Thymus (tissue), 11 donors: ENCODE data around the gene KCTD21. TPM values are rescaled to one million over a fixed set of nuclear protein-coding genes. Genes with fewer than 3 reads are reported as not detected.

Experiments
- DNase-seq, 9 donors: peaks; one replicate each; pipeline ENCODE4 v3.0.0-alpha.2; 2013; ENCODE audit warnings: low spot score in 9 of 9, low read depth in 6 of 9, missing footprints in 1 of 9
- H3K27ac ChIP-seq, 2 donors: one replicate each; pipeline ENCODE4 v1.5.1; 2013; ENCODE audit warnings: control low read depth in 1 of 2, low read depth in 1 of 2, low read length in 1 of 2, mild to moderate bottlenecking in 1 of 2, moderate library complexity in 1 of 2
- H3K27me3 ChIP-seq, 2 donors: one replicate each; pipeline ENCODE4 v1.5.1; 2013; ENCODE audit warnings: low read length in 1 of 2; ENCODE audit not compliant: control insufficient read depth in 2 of 2, insufficient read depth in 1 of 2
- H3K36me3 ChIP-seq, 2 donors: one replicate each; pipeline ENCODE4 v1.5.1; 2013; ENCODE audit warnings: low read length in 1 of 2, mild to moderate bottlenecking in 1 of 2, moderate library complexity in 1 of 2; ENCODE audit not compliant: control insufficient read depth in 2 of 2, insufficient read depth in 2 of 2
- H3K4me1 ChIP-seq, 2 donors: one replicate each; pipeline ENCODE4 v1.5.1; 2013; ENCODE audit warnings: low read length in 2 of 2; ENCODE audit not compliant: control insufficient read depth in 2 of 2, insufficient read depth in 2 of 2
- H3K4me3 ChIP-seq, 2 donors: one replicate each; pipeline ENCODE4 v1.5.1; 2013; ENCODE audit warnings: low read length in 2 of 2, control low read depth in 1 of 2, mild to moderate bottlenecking in 1 of 2
- H3K9me3 ChIP-seq, 2 donors: one replicate each; pipeline ENCODE4 v1.5.1; 2013; ENCODE audit warnings: low read length in 1 of 2, mild to moderate bottlenecking in 1 of 2; ENCODE audit not compliant: control insufficient read depth in 2 of 2, insufficient read depth in 1 of 2
- WGBS: extraction: QIAGEN DNeasy Blood & Tissue Kit; methylation state at CpG from one replicate; pipeline ENCODE4 v1.1.7; 2013; 5-methylcytosine and 5-hydroxymethylcytosine counted together
- polyA plus RNA-seq: library from polyadenylated mRNA; stranded (reverse); fragments of 200-250 nt; gene quantifications from one replicate; pipeline ENCODE4 v1.2.3, GENCODE V29; 2013
- total RNA-seq: library from RNA; stranded (reverse); fragments of 120-200 nt; gene quantifications from one replicate; pipeline ENCODE4 v1.2.4, GENCODE V29; 2013
- donor health status: healthy.

The KCTD21 gene
- total and polyA plus RNA-seq, 2 donors: 3.7 to 5.6 TPM

GRCh38 chr11:78205256-78205655 is 16.8 kb upstream of the KCTD21 start:
- Histone ChIP-seq H3K9me3 (no peaks in the 10 kb centered on the region), H3K4me1 (peaks cover 36 to 53% of the 10 kb centered on the region in 2 donors), H3K36me3 (peaks cover 29 to 36% of the 10 kb centered on the region in 2 donors), H3K27ac (no peak overlapping the region), H3K27me3 (no peaks in the 10 kb centered on the region), H3K4me3 (no peak overlapping the region)
- no peak for DNase-seq
- 97% methylated on average over 4 of the region's 4 CpGs for WGBS

GRCh38 chr11:78203184-78203583 is 14.8 kb upstream of the KCTD21 start:
- Histone ChIP-seq H3K27me3 (no peaks in the 10 kb centered on the region), H3K36me3 (peaks cover 19 to 30% of the 10 kb centered on the region in 2 donors), H3K9me3 (no peaks in the 10 kb centered on the region), H3K27ac (peak overlapping the region; percentile 97 to 99), H3K4me1 (peaks cover 35 to 66% of the 10 kb centered on the region in 2 donors), H3K4me3 (peak overlapping the region; percentile 37 to 45)
- DNase-seq: peak; percentile 48 to 91 (median 70)
- 34% methylated on average over 10 of the region's 10 CpGs for WGBS

DNA sequence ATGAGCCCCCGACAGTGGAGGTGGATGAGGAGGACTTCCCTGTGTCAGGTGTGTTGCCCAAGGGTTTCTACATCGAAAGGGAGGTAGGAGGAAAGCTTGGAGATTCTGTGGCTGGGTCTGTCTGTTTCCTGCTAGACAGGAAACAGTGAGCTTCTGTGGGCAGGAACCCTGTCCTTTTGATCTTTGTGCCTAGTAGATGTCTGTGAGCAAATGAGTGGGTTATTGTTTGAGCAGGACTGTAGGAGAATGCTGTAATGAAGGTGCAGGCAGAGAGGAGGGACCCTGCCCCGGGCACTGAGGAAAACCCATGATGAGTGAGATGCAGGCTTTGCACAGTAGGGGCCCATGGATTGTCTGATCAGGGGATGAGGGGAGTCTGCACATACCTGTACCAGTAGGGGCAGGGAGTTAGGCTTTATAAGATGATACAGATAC is 14.3 kb upstream of the KCTD21 start:
- DNase-seq: peak; percentile 57 to 92 (median 79)
- 5% methylated on average over 3 of the region's 3 CpGs for WGBS
- no peaks in the 10 kb centered on the region for H3K27me3 ChIP-seq
- H3K9me3 ChIP-seq: no peaks in the 10 kb centered on the region
- H3K4me1 ChIP-seq: peaks cover 33 to 68% of the 10 kb centered on the region in 2 donors
- H3K36me3 ChIP-seq: peaks cover 18 to 33% of the 10 kb centered on the region in 2 donors
- peak overlapping the region; percentile 97 to 99 for H3K27ac ChIP-seq
- H3K4me3 ChIP-seq: peak overlapping the region; percentile 37 to 45

DNA sequence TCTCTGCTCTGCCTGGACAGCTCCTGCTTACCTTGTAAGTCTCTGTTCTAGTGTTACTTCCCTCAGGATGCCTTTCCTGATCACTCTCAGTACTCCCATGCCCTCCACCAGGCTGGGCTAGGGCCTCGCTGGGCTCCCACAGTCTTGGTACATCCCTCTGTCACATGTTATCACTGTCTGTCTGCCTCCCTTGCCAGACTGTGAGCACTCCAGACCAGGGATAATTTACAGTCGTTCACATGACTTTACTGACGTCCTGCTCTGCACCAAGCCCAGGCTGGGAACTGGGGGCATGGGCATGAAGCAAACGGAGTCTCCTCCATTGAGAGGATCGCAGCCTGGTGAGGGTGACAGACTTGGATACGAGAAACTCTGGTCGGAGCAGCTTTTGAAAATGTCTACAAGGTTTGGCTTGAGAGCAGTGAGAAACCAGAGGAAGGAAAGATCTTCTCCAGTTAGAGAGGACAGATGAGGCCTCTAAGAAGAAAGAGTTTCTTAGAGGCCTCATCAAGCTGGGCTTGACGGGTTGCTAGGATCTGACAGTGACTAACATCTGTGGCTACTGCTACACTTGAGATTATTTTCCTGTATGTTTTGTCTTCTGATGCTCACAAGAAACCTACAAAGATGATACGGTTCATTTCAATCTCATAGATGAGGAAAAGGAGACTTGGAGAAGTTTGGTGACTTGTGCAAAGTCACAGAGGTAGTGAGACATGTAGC is 12.8 kb upstream of the KCTD21 start:
- DNase-seq: peak in 1 of 9 donors; percentile 62
- peaks cover 15 to 39% of the 10 kb centered on the region in 2 donors for H3K36me3 ChIP-seq
- H3K9me3 ChIP-seq: peaks cover 0 to 1% of the 10 kb centered on the region in 2 donors
- peak overlapping the region; percentile 90 to 99 for H3K27ac ChIP-seq
- H3K27me3 ChIP-seq: no peaks in the 10 kb centered on the region
- 78% methylated on average over 9 of the region's 9 CpGs for WGBS
- peaks cover 33 to 79% of the 10 kb centered on the region in 2 donors for H3K4me1 ChIP-seq
- no peak overlapping the region for H3K4me3 ChIP-seq

DNA sequence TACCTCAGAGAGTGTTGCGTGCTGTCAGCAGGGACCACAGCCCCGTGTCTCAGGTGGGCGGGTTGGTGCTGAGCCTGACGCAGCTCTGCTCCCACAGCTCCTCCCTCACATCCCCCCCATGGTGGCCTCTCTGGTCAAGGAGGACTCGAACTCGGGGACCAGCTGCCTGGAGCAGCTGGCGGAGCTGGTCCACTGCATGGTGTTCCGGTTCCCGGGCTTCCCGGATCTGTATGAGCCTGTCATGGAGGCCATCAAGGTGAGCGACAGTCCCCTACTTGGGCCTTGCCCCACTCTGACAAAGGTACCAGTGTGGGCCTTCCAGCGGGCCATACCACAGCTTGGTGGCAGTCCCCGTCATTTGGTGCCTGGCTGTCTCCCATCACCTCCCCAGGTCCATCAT is 12.1 kb upstream of the KCTD21 start:
- Histone ChIP-seq H3K27me3 (peaks cover 0 to 2% of the 10 kb centered on the region in 2 donors), H3K4me1 (peaks cover 33 to 81% of the 10 kb centered on the region in 2 donors), H3K9me3 (peaks cover 1 to 5% of the 10 kb centered on the region in 2 donors), H3K27ac (peak overlapping the region; percentile 90 to 99), H3K36me3 (peaks cover 15 to 38% of the 10 kb centered on the region in 2 donors), H3K4me3 (no peak overlapping the region)
- DNase-seq: no peak
- WGBS: 97% methylated on average over 13 of the region's 13 CpGs

- Histone ChIP-seq H3K4me1 (peaks cover 33 to 81% of the 10 kb centered on the region in 2 donors), H3K36me3 (peaks cover 15 to 33% of the 10 kb centered on the region in 2 donors), H3K27me3 (peaks cover 0 to 2% of the 10 kb centered on the region in 2 donors), H3K9me3 (peaks cover 1 to 5% of the 10 kb centered on the region in 2 donors), H3K4me3 (no peak overlapping the region), H3K27ac (peak overlapping the region; percentile 90 to 99)
- WGBS: 96% methylated on average over 4 of the region's 4 CpGs
- DNase-seq: no peak
These were observed 11.6 kb upstream of the KCTD21 start for GRCh38 chr11:78200061-78200460.

DNA sequence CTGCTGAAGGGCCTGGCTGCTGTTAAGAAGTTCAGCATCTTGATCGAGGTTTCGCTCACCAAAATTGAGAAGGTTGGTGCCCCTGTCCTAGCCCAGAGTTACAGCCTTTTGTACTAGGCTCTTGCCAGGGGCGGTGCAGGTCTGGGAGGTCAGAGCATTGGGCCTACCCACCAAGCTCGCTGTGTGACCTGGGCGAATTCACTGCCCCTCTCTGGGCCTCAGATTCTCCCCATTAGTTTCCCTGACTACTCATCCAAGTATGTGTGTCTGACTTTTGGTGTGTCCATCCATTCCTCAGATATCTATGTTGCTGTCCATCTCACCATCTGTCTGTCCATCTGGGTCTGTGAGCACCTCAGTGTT is 11.2 kb upstream of the KCTD21 start:
- Histone ChIP-seq H3K27me3 (peaks cover 0 to 2% of the 10 kb centered on the region in 2 donors), H3K9me3 (peaks cover 1 to 5% of the 10 kb centered on the region in 2 donors), H3K4me1 (peaks cover 33 to 77% of the 10 kb centered on the region in 2 donors), H3K36me3 (peaks cover 15 to 32% of the 10 kb centered on the region in 2 donors), H3K27ac (no peak overlapping the region), H3K4me3 (no peak overlapping the region)
- no peak for DNase-seq
- WGBS: 98% methylated on average over 5 of the region's 5 CpGs

DNA sequence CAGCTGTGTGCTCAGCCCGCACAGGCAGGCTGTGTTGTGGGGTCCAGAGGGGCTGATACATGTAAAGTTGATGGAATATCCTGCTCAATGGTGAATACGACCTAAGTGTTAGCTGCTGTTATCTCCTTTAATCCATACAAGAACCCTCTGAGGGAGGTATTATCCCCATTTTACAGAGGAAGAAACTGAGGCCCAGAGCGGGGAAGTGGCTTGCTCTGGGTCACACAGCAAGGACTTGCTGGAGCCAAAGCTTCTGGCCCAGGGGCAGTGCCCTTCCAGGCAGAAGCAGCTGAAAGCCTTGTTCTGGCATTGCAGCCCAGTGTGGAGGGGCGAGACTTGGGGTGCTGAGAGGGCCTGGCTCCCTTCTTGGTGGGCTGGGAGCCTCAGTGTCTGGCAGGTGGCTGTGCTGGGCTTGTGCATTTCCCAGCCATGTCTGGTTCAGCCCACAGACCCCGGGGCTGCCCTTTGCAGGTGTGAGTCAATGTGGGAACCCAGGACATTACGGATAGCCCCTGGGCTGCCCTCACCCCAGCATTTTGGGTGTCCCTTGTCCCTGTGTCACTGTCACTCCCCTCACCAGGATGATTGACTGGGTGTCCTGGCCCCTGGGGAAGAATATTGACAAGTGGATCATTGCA is 10.7 kb upstream of the KCTD21 start:
- no peak for DNase-seq
- H3K9me3 ChIP-seq: peaks cover 1 to 5% of the 10 kb centered on the region in 2 donors
- H3K36me3 ChIP-seq: peaks cover 15 to 32% of the 10 kb centered on the region in 2 donors
- peaks cover 0 to 2% of the 10 kb centered on the region in 2 donors for H3K27me3 ChIP-seq
- H3K4me3 ChIP-seq: no peak overlapping the region
- 98% methylated on average over 6 of the region's 6 CpGs for WGBS
- peaks cover 31 to 72% of the 10 kb centered on the region in 2 donors for H3K4me1 ChIP-seq
- no peak overlapping the region for H3K27ac ChIP-seq

DNA sequence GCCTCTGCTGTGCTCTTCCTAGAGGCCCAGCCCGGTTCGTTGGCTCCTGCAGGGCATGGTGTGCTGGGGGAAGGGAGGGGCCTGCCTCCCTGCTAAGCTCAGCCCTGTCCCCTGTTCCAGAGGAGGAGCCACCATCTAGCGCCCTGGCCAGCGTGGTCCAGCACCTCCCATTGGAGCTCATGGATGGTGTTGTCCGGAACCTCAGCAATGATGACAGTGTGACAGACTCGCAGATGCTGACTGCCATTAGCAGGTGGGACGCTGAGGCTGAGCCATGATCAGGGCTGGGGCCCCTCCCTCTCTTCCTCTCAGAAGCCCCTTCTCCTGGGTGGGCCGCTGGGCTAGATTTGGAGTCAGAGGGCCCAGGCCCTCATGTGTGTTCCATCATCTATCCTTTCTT is 9.4 kb upstream of the KCTD21 start:
- WGBS: 97% methylated on average over 8 of the region's 8 CpGs
- H3K36me3 ChIP-seq: peaks cover 18 to 32% of the 10 kb centered on the region in 2 donors
- no peak overlapping the region for H3K27ac ChIP-seq
- DNase-seq: no peak
- peaks cover 33 to 73% of the 10 kb centered on the region in 2 donors for H3K4me1 ChIP-seq
- peaks cover 0 to 2% of the 10 kb centered on the region in 2 donors for H3K27me3 ChIP-seq
- H3K9me3 ChIP-seq: peaks cover 1 to 5% of the 10 kb centered on the region in 2 donors
- H3K4me3 ChIP-seq: no peak overlapping the region
